ENCODE data around the gene CYBRD1.
A peak's percentile ranks its signal among the peaks of the same experiment; 100 is the strongest.
"Not testable (repeated sequence)": the region's sequence is repeated elsewhere in the genome, so short reads cannot be mapped to it uniquely, and the experiment has no call there.

The CYBRD1 gene

DNA sequence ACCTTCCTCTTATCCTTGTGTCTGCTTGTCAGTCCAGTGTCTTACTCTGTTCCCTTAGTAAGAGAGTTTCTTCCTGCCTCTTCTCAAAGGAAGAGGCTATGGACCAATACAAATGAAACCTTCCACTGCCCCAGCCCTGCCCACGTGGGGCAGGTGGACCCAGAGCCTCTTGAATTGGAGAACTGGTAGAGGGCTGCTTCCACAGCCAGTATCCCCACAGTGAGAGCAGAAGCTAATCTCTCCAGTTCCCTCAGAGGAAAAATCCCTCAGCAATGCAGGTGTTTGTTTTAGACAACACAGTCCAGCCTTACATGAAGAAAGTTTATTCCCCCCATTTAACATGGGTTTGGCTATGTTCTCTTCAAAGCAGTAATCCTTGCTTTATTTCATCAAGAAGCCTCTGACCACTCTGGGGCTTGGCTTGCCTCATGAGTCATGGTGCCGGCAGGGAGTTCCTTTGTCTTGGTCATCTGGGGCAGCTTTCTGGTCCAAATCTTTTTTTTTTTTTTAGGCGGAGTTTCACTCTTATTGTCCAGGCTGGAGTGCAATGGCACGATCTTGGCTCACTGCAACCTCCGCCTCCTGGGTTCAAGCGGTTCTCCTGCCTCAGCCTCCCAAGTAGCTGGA lies 6.5 kb upstream of the CYBRD1 start:
- DNase-seq (ENCODE audit: low spot score), result no peak

DNA sequence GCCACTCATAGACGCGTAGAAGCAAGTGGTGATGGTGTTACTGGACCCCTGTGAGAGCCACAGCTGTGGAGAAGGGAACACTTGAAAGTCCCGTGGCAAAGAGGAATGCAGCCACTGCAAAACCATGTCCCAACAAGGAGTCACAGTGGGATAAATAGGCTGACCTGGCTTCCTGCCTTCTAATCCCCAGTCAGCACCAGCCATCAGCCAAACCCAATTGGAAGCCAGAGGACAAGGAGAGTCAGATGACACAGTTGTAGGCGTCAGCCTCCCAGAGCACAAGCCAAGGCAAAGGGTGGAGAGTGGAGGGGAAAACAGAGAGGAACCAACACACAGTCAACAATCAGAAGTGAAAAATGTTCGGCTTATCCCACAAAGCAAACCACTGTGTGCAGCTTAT lies 5.5 kb upstream of the CYBRD1 start:
- no peak for DNase-seq (ENCODE audit: low spot score)

DNA sequence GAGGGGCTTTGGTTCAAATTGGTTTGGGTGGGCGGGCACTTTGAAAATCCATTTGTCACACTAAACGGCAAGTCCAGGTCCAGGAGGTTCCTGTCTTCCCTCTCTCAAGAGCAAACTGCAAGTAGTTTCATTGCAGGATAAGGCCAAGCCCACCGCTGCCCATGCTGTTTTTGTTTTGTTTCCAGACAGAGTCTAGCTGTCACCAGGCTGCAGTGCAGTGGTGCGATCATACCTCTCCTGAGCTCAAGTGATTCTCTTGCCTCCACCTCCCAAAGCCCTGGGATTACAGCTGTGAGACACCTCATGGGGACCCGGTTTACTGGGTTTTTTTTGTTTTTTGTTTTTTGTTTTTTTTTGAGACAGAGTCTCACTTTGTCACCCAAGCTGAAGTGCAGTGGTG lies 1.8 kb upstream of the CYBRD1 start:
- no peak for DNase-seq (ENCODE audit: low spot score)

DNA sequence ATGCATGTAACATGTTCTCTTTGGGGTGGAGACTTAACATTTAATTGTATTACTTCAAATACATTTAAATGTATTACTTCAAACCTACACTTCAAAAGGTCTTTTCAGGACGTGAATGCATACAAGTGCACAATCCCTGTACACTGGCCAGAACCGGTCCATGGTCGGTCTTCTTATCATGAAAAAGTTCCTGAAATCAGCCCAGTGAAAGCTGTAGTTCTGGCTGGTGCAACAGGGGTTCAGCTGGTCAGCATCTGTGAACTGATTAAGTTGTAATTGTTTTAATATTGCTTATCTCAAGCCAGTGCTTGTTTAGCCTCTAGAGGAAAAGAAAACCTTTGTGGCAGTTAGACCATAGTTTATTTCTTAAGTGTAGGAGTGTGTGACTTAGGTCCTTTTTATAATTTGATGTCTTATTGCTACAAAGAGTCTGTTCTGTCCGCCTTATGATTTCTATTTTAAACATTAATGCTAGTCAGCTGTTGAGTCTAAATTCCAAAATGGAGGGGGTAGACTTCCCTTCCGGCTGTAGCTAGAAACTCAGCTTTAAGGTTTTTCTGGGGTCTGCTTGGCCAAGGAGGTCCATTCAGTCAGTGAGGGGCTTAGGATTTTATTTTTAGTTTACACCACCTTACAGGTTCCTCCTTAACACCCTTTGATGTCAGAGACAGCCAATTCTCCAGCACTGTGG lies 768 bp upstream of the CYBRD1 start:
- DNase-seq (ENCODE audit: low spot score), result peak; percentile 27

DNA sequence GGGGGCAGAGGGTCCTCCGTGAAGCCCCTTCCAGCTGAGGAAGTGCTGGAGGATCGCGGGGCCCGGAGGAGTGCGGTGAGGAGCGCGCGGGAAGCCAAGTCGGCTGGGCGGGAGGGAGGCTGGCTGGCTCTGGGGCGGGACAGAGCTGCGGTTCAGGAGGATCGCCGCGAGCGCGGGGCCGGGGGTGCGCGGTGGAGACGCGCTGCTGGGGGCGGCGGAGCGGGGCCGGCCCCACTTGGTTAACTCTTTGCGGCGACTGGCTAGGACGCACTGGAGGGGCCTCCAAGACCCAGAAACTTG lies 464 bp downstream of the CYBRD1 start:
- DNase-seq (ENCODE audit: low spot score), result no peak

DNA sequence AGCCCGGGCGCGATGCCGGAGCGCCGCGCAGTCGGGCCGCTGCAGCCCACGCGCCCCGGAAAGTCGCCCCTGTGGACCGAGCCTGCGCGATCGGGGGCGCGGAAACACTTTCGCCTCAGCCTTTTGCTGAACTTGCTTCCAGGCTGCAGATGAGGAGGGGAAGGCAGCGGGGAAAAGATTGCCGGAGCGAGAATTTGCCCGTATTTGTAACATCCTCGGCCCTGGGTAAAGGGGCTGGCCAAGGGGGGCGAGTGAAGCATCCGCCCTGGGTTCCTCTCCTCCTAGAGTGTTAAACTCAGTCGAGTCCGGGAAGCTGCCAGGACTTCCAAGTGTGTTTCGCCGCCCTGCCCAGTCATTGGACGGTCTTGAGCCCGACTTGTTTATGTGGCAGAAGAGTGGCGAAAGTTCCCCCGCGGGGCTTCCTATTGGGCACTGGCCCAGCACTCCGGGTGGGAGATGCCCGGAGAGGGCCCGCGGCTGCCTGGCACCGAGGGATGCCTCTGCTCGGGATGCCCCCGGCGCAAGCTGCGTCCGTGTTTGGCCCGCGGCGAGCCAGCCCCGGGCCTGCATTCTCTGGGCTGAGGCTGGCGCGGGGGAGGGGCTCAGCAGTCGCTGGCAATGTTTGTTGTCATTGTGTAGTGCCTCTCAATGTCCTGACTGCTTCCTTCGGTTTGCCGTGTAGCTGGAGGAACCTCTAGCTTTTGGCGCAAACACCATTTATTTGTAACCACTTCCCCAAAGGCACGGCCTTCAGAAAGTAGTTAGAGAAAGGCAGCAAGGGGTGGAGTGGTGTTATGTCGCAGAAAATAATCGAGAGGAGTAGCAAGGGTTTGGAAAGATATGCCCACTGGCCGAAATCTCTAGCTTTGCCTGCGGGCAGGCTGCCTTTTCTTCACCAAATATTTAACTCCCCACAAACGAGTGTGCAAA lies 1.1 kb downstream of the CYBRD1 start:
- peak; percentile 63 for DNase-seq (ENCODE audit: low spot score)

DNA sequence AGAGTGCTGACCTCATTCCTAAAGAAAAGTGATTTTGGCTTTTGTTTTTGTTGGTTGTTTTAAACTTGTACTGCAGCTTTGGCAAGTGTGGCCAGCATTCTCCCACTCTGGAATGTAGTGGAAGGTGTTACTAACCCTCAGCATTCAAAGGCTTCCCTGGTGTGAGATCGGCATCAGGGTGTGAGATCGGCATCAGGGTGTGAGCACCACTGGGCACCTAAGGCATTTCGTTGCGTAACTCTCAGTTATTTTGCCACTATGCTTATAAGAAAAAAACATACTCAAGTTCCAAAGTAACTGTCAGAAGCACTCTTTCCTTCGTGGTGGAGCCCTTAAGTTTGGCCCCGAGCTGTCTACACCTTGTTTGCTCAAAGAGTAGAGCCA lies 1.7 kb downstream of the CYBRD1 start:
- DNase-seq (ENCODE audit: low spot score), result peak; percentile 53

DNA sequence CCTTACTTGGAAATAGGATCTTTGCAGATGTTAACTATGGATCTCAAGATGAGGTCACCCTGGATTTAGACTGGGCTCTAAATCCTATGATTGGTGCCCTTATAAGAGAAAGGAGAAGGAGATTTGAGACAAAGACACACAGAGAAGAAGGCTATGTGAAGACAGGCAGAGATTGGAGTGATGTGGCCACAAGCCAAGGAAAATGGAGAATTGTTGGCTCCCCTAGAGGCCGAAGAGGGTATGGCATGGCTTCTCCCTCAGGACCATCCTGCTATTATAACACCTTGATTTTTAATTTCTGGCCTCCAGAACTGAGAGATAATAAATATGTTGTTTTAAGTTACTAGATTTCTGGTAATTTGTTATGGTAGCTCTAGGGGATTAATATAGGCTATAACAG lies 7.6 kb downstream of the CYBRD1 start:
- peak; percentile 69 for DNase-seq (ENCODE audit: low spot score)

DNA sequence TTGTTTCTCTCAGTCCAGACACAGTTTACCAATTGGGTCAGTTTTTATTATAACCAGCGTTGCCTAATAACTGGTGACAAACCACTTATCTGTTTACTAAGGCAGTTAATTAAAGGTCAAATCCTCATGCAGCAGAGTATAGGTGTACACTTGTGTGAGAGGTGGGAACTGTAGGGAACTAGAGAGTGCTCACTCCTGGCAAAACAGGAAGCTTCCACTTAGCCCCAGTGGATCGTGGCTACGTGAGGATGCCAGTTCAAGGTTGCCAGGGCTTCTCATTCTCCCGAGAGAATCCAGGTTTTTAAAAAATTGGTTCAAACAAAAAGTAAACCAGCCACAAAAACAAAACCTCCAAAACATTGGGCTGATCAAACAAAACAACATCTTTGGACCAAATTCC lies 8.1 kb downstream of the CYBRD1 start:
- DNase-seq (ENCODE audit: low spot score), result no peak

DNA sequence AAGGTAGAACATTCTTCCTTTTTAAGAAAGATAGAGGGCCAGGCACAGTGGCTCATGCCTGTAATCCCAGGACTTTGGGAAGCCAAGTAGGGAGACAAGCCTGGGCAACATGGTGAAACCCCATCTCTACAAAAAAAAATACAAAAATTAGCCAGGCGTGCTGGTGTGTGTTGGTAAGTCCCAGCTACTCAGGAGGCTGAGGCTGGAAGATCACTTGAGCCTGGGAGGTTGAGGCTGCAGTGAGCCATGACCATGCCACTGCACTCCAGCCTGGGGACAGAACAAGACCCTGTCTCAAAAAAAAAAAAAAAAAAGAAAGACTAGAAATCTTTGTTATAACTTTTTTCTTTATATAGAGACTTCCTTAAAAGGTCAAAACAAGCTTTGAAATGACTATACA lies 8.6 kb downstream of the CYBRD1 start:
- DNase-seq (ENCODE audit: low spot score), result not testable (repeated sequence)

DNA sequence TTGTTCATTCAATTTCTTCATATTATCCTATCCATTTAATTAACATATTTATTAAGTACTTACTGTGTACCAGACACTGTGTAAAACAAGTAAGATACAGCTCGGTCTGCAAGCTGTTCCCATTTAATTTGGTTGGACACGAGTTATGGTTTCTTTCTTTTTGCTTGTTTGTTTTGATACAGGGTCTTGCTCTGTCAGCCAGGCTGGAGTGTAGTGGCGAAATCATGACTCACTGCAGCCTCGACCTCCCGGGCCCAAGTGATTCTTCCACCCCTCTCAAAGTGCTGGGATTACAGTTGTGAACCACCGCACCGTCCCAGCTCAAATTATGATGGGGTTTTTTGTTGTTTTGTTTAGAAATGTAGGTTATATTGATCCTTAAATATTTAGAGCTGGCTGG lies 9.0 kb downstream of the CYBRD1 start:
- no peak for DNase-seq (ENCODE audit: low spot score)

DNA sequence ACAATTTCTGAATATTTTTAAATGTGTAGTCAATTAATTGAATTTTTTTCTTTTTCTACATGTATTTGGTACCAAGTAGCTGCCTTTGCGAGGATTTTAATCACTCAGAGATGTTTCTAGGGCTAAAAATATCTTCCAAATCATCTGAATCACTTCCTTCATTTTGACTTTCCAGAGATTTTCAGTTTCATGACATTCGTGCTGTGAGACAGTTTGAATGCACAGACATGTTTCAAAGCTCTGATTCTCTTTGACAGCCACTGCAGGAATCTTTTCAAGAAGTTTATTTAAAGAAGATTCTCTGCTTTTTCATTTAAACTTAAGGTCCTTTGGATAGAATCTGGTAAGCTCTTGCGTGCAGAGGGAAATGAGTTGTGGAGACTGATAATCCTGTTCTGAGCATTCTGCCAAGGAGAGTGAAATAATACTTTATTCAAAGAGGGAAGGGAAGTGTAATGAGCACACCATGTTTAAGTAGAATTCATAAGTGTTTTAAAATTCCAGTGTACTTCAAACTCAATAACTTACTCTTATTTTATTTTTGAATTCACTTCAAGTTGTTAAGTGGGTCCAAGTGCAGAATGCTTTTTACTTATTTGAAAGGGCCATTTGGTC lies 9.7 kb downstream of the CYBRD1 start:
- DNase-seq (ENCODE audit: low spot score), result no peak

DNA sequence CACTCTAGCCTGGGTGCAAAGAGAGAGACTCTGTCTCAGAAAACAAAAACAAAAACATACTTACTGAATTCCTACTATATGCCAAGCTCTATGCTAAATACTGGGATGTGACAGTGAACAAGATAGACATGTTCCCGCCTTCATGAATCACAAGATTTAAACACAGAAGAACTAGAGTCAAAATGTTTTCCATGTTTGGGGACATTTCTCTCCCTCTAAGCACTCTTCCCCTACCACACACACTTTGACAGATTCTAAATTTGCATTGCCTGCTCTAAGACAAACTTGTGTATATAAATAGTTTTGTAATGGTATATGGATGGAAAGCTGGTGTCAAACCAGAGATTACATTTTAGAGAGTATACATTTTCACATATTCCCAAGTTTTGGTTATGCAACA lies 11.1 kb downstream of the CYBRD1 start:
- DNase-seq (ENCODE audit: low spot score), result no peak

DNA sequence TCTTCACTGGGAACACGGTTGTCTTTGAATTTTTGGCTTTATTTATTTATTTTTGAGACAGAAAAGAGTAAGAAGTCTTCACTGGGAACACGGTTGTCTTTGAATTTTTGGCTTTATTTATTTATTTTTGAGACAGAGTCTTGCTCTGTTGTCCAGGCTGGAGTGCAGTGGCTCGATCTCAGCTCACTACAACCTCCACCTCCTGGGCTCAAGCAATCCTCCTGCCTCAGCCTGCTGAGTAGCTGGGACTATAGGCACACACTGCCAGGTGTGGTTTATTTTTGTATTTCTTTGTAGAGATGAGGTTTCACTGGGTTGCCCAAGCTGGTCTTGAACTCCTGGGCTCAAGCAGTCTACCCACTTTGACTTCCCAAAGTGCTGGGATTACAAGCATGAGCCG lies 13.3 kb downstream of the CYBRD1 start:
- not testable (repeated sequence) for DNase-seq (ENCODE audit: low spot score)

DNA sequence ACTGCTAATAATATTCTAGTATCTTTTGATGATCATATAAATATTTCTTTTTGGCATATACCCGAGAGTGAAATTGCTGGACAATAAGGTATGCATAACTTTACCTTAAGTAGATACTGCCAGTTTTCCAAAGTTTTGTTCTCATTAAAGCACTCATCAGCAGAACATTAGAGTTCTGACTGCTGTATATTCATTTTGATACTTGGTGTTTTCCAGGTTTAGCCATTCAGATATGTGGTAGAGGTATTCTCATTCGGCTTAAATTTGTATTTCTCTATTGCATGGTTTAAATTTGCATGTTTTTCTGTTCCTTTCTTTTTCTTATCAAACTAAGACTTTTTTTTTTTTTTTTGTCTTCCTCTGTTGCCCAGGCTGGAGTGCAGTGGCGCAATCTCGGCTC lies 18.2 kb downstream of the CYBRD1 start:
- no peak for DNase-seq (ENCODE audit: low spot score)

DNA sequence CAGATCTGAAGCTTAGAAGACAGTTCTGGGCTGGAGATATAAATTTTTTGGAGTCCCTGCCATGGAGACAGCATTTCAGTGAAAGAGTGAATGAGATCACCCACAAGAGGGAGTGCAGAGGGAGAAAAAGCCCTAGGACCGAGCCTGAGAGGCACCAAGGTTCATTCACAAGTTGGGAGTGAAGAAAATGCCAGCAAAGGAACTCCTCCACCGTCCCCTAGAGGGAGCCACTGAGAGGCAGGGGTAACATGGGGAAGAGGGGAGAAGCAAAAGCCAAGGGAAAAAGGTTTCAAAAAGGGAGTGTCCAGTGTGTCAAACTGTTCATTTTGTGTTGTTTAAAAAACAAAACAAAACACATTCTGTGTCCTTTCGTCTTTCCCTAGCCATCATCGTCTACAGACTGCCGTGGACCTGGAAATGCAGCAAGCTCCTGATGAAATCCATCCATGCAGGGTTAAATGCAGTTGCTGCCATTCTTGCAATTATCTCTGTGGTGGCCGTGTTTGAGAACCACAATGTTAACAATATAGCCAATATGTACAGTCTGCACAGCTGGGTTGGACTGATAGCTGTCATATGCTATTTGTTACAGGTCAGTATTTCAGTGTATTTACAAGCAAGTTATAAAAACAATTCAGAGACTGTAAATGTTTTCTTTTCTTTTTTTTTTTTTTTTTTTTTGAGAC lies 19.1 kb downstream of the CYBRD1 start:
- DNase-seq (ENCODE audit: low spot score), result peak; percentile 75

DNA sequence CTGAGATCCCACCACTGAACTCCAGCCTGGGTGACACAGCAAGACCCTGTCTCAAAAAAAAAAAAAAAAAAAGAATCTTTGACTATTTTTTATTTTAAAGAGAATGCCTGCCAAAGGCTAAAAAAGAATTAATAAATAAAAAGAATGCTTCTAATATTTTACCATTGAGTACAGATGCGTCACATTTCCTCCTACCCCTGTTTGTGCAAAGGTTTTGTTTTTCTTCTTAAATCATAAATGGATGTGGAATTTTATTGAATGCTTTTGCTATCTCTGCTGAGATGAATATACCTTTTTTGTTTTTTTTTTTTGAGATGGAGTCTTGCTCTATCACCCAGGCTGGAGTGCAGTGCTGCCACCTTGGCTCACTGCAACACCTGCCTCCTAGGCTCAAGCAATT lies 22.8 kb downstream of the CYBRD1 start:
- no peak for DNase-seq (ENCODE audit: low spot score)

DNA sequence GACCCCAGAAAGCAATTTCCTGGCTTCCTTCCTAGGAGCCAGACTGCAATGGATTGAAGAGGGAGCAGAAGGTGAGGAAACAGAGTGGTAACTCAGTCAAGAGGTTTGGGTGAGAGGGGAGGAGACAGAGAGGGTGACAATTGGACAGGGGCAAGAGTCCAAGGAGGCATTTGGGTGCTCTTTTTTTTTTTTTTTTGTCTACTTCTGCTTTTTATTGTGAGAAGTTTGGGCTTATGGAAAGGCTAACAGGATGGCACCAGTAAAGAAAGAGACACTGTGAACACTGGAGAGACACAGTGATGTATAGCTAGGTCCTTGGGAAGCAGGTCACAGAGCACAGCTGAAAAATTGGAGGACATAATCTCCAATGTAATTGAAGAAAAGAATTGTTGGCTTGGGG lies 25.0 kb downstream of the CYBRD1 start:
- no peak for DNase-seq (ENCODE audit: low spot score)

DNA sequence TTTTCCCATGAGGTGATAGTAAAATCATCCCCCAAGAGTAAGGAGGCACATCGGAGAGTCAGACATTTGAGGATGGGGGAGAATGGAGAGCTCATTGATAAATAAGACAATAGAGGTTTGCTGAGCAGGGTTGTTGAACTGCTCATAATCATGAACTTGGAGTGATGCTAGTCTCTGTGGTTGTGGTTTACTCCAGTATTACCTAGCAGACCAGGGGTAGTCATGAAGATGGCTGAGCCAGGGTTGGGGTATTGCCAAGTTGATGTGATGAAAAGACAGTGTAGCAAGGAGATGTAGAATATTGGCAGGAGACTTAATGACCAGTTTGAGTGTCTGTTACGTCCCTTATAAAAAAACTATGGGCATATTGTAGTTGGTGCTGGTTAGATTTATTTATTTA lies 25.4 kb downstream of the CYBRD1 start:
- no peak for DNase-seq (ENCODE audit: low spot score)

DNA sequence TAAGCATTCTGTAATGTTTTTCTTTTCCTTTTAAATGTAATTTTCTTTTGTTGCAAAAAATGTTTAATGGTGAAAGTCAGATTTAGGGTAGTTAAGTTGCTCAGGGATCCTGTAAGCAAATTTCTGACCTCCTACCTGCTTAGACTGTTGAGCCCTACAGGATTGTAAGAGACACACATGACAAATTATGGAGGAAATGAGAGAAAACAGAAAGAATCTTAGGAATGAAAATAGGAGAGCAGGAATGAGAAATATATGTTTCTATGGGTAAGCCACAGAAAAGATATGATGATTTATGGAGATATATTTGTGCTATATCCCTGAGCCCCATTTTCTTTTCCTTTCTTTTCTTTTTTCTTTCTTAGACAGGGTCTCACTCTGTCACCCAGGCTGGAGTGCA lies 28.3 kb downstream of the CYBRD1 start:
- DNase-seq (ENCODE audit: low spot score), result no peak

DNA sequence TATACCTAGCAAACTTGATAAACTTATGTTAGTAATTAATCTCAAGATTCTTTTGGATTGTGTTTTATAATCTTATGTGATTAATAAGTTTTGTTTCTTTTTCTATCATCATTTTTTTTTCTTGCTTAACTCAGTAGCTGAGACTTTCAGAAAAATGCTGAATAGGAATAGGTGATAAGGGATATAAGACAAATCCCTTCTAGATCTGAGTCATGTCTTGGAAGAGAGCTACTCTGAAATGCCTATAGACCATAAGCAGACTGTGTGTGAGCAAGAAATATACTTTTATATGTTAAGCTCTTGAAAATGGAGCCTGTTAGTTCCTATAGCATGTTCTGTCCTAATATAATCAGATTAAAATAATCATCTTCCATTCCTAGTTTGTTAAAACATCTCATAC lies 29.6 kb downstream of the CYBRD1 start:
- DNase-seq (ENCODE audit: low spot score), result no peak

DNA sequence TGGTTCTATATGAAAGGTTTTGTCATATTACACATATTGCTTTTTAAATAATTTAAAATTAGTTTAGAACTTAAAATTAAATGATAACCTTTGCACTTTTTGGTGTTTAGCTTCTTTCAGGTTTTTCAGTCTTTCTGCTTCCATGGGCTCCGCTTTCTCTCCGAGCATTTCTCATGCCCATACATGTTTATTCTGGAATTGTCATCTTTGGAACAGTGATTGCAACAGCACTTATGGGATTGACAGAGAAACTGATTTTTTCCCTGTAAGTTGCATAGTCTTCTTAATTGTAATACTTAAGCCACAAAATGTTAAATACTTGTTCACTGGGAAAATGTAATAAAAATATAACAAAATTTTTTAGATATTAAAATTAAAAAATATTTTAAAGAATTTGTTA lies 31.0 kb downstream of the CYBRD1 start:
- DNase-seq (ENCODE audit: low spot score), result no peak

Data from hematopoietic multipotent progenitor cell treated with erythropoietin and hydrocortisone succinate and interleukin-3 and kit ligand, for 17 days (in vitro differentiated cells).